ENCODE data around the gene SHISAL2A.

DNA sequence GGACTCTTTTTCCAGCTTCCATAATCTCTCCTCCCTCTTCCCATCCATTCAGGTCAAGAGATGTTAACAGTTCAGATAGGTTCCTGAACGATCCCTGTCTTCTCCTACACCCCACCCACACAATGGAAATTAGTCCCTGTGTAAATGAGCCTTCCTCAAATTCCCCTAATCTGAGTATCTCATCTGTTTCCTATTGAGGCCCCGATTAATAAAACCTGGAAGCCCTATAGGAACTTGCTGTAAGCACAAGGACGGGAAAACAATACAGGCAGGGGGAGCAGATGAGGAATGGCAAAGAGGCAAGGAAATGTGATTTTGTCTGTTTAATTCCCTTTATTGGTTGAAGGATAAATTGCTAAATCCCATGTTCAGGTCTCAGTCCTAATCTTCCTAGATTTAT, 37.9 kb upstream of the SHISAL2A start:
- TF ChIP-seq, protein P1, sequence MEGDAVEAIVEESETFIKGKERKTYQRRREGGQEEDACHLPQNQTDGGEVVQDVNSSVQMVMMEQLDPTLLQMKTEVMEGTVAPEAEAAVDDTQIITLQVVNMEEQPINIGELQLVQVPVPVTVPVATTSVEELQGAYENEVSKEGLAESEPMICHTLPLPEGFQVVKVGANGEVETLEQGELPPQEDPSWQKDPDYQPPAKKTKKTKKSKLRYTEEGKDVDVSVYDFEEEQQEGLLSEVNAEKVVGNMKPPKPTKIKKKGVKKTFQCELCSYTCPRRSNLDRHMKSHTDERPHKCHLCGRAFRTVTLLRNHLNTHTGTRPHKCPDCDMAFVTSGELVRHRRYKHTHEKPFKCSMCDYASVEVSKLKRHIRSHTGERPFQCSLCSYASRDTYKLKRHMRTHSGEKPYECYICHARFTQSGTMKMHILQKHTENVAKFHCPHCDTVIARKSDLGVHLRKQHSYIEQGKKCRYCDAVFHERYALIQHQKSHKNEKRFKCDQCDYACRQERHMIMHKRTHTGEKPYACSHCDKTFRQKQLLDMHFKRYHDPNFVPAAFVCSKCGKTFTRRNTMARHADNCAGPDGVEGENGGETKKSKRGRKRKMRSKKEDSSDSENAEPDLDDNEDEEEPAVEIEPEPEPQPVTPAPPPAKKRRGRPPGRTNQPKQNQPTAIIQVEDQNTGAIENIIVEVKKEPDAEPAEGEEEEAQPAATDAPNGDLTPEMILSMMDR (IDR thresholded peaks at IDR 0.05; ENCODE audit: low read depth, low read length, missing input control) = no peak
- TF ChIP-seq RAD21 (IDR thresholded peaks at IDR 0.05) (no peak), YY1 (IDR thresholded peaks at IDR 0.05) (no peak), GABPA (IDR thresholded peaks at IDR 0.05 in 1 of 2, conservative IDR thresholded peaks at IDR 0.05 in 1 of 2) (no peak), FOXA1 (IDR thresholded peaks at IDR 0.05) (no peak), JUND (IDR thresholded peaks at IDR 0.05) (no peak), MAX (IDR thresholded peaks at IDR 0.05) (no peak)
- TF ChIP-seq, protein P2, sequence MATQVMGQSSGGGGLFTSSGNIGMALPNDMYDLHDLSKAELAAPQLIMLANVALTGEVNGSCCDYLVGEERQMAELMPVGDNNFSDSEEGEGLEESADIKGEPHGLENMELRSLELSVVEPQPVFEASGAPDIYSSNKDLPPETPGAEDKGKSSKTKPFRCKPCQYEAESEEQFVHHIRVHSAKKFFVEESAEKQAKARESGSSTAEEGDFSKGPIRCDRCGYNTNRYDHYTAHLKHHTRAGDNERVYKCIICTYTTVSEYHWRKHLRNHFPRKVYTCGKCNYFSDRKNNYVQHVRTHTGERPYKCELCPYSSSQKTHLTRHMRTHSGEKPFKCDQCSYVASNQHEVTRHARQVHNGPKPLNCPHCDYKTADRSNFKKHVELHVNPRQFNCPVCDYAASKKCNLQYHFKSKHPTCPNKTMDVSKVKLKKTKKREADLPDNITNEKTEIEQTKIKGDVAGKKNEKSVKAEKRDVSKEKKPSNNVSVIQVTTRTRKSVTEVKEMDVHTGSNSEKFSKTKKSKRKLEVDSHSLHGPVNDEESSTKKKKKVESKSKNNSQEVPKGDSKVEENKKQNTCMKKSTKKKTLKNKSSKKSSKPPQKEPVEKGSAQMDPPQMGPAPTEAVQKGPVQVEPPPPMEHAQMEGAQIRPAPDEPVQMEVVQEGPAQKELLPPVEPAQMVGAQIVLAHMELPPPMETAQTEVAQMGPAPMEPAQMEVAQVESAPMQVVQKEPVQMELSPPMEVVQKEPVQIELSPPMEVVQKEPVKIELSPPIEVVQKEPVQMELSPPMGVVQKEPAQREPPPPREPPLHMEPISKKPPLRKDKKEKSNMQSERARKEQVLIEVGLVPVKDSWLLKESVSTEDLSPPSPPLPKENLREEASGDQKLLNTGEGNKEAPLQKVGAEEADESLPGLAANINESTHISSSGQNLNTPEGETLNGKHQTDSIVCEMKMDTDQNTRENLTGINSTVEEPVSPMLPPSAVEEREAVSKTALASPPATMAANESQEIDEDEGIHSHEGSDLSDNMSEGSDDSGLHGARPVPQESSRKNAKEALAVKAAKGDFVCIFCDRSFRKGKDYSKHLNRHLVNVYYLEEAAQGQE (IDR thresholded peaks at IDR 0.05) = no peak

Data from liver (tissue), 3 donors.